Stimulated activated memory B cell treated with anti-CD40 and anti-IgM and Interleukin-4, amounts not matched to agents 10 μg/mL and 1 μg/mL and 100 μg/mL, for 72 hours (primary cell): ENCODE data around the gene RUNDC1.

Source experiments
- ATAC-seq: fragments of 150-1000 bp; cut with Tn5 transposase; 2 replicates; pipeline ENCODE4 v1.10.0; 2021
- H3K27ac Mint-ChIP-seq: one replicate; pipeline ENCODE4 v1.8.0; 2022; ENCODE audit warnings: mild to moderate bottlenecking, mixed read lengths
- H3K27me3 Mint-ChIP-seq: one replicate; pipeline ENCODE4 v1.8.0; 2022; ENCODE audit warnings: mixed read lengths
- H3K36me3 Mint-ChIP-seq: one replicate; pipeline ENCODE4 v1.8.0; 2022; ENCODE audit warnings: mixed read lengths
- H3K4me1 Mint-ChIP-seq: one replicate; pipeline ENCODE4 v1.8.0; 2022; ENCODE audit warnings: mixed read lengths
- H3K4me3 Mint-ChIP-seq: one replicate; pipeline ENCODE4 v1.8.0; 2022; ENCODE audit warnings: mild to moderate bottlenecking, moderate library complexity, mixed read lengths
- H3K9me3 Mint-ChIP-seq: one replicate; pipeline ENCODE4 v1.8.0; 2022; ENCODE audit warnings: mixed read lengths

The RUNDC1 gene

GRCh38 chr17:43006639-43007551 is 26.5 kb downstream of the RUNDC1 start, which contains the start of gene IFI35:
Gene IFI35, plus strand, starts transcription at chr17:43006784. Its CDS starts 164 bp downstream, at chr17:43006948.
- H3K4me3 Mint-ChIP-seq: peak within 1 kb of the TSS; percentile 100
- H3K27me3 Mint-ChIP-seq: no peaks in the 10 kb centered on the region
- H3K9me3 Mint-ChIP-seq: no peaks in the 10 kb centered on the region
- peak; percentile 98 for ATAC-seq
- H3K36me3 Mint-ChIP-seq: peaks cover 22% of the 10 kb centered on the region
- peak within 1 kb of the TSS; percentile 98 for H3K27ac Mint-ChIP-seq
- H3K4me1 Mint-ChIP-seq: peaks cover 19% of the 10 kb centered on the region

- Mint-ChIP-seq H3K27me3 (no peaks in the 10 kb centered on the region), H3K27ac (no peak overlapping the region), H3K4me3 (no peak overlapping the region), H3K4me1 (peaks cover 19% of the 10 kb centered on the region), H3K36me3 (peaks cover 35% of the 10 kb centered on the region), H3K9me3 (no peaks in the 10 kb centered on the region)
- no peak for ATAC-seq
Observed at GRCh38 chr17:43010667-43011308, 30.4 kb downstream of the RUNDC1 start.

GRCh38 chr17:43011728-43012472 is 31.5 kb downstream of the RUNDC1 start:
- peaks cover 11% of the 10 kb centered on the region for H3K4me1 Mint-ChIP-seq
- no peaks in the 10 kb centered on the region for H3K27me3 Mint-ChIP-seq
- H3K4me3 Mint-ChIP-seq: no peak overlapping the region
- no peak for ATAC-seq
- no peak overlapping the region for H3K27ac Mint-ChIP-seq
- H3K9me3 Mint-ChIP-seq: no peaks in the 10 kb centered on the region
- peaks cover 30% of the 10 kb centered on the region for H3K36me3 Mint-ChIP-seq

- peaks cover 10% of the 10 kb centered on the region for H3K4me1 Mint-ChIP-seq
Observed at GRCh38 chr17:43013296-43013695, 32.9 kb downstream of the RUNDC1 start.

GRCh38 chr17:43014020-43014648 is 33.8 kb downstream of the RUNDC1 start:
- no peaks in the 10 kb centered on the region for H3K9me3 Mint-ChIP-seq
- H3K27ac Mint-ChIP-seq: no peak overlapping the region
- peak; percentile 20 for ATAC-seq
- H3K4me1 Mint-ChIP-seq: peaks cover 10% of the 10 kb centered on the region
- H3K4me3 Mint-ChIP-seq: no peak overlapping the region
- H3K36me3 Mint-ChIP-seq: peaks cover 30% of the 10 kb centered on the region
- no peaks in the 10 kb centered on the region for H3K27me3 Mint-ChIP-seq

More at GRCh38 chr17:43013296-43013695, 32.9 kb downstream of the RUNDC1 start:
- no peaks in the 10 kb centered on the region for H3K9me3 Mint-ChIP-seq
- no peaks in the 10 kb centered on the region for H3K27me3 Mint-ChIP-seq
- ATAC-seq: no peak
- H3K27ac Mint-ChIP-seq: peak overlapping the region; percentile 48
- peaks cover 30% of the 10 kb centered on the region for H3K36me3 Mint-ChIP-seq
- H3K4me3 Mint-ChIP-seq: no peak overlapping the region

- H3K4me3 Mint-ChIP-seq: no peak overlapping the region
- H3K36me3 Mint-ChIP-seq: peaks cover 30% of the 10 kb centered on the region
- ATAC-seq: no peak
- peaks cover 16% of the 10 kb centered on the region for H3K4me1 Mint-ChIP-seq
- peak overlapping the region; percentile 44 for H3K27ac Mint-ChIP-seq
- H3K27me3 Mint-ChIP-seq: no peaks in the 10 kb centered on the region
- no peaks in the 10 kb centered on the region for H3K9me3 Mint-ChIP-seq
Observed at GRCh38 chr17:43014649-43015542, 34.5 kb downstream of the RUNDC1 start.

GRCh38 chr17:43015579-43015978 is 35.2 kb downstream of the RUNDC1 start:
- H3K36me3 Mint-ChIP-seq: peaks cover 30% of the 10 kb centered on the region
- peaks cover 11% of the 10 kb centered on the region for H3K4me1 Mint-ChIP-seq
- no peak overlapping the region for H3K4me3 Mint-ChIP-seq
- no peaks in the 10 kb centered on the region for H3K9me3 Mint-ChIP-seq
- no peak for ATAC-seq
- H3K27ac Mint-ChIP-seq: peak overlapping the region; percentile 44
- H3K27me3 Mint-ChIP-seq: no peaks in the 10 kb centered on the region

GRCh38 chr17:43016216-43016615 is 35.9 kb downstream of the RUNDC1 start:
- no peaks in the 10 kb centered on the region for H3K9me3 Mint-ChIP-seq
- no peak overlapping the region for H3K4me3 Mint-ChIP-seq
- H3K27ac Mint-ChIP-seq: no peak overlapping the region
- H3K36me3 Mint-ChIP-seq: peaks cover 30% of the 10 kb centered on the region
- peaks cover 13% of the 10 kb centered on the region for H3K4me1 Mint-ChIP-seq
- ATAC-seq: no peak
- H3K27me3 Mint-ChIP-seq: no peaks in the 10 kb centered on the region

GRCh38 chr17:43018008-43018853 is 37.9 kb downstream of the RUNDC1 start:
- no peak overlapping the region for H3K27ac Mint-ChIP-seq
- H3K4me3 Mint-ChIP-seq: no peak overlapping the region
- ATAC-seq: no peak
- H3K4me1 Mint-ChIP-seq: peaks cover 15% of the 10 kb centered on the region
- no peaks in the 10 kb centered on the region for H3K27me3 Mint-ChIP-seq
- no peaks in the 10 kb centered on the region for H3K9me3 Mint-ChIP-seq
- peaks cover 24% of the 10 kb centered on the region for H3K36me3 Mint-ChIP-seq

GRCh38 chr17:43018932-43019331 is 38.6 kb downstream of the RUNDC1 start:
- Mint-ChIP-seq H3K4me1 (peaks cover 15% of the 10 kb centered on the region), H3K27ac (peak overlapping the region; percentile 18), H3K36me3 (peaks cover 17% of the 10 kb centered on the region), H3K9me3 (no peaks in the 10 kb centered on the region), H3K27me3 (no peaks in the 10 kb centered on the region), H3K4me3 (no peak overlapping the region)
- ATAC-seq: no peak

- no peaks in the 10 kb centered on the region for H3K27me3 Mint-ChIP-seq
- H3K36me3 Mint-ChIP-seq: peaks cover 12% of the 10 kb centered on the region
- no peak for ATAC-seq
- peak overlapping the region; percentile 18 for H3K27ac Mint-ChIP-seq
- H3K9me3 Mint-ChIP-seq: no peaks in the 10 kb centered on the region
- no peak overlapping the region for H3K4me3 Mint-ChIP-seq
- peaks cover 19% of the 10 kb centered on the region for H3K4me1 Mint-ChIP-seq
Observed at GRCh38 chr17:43019418-43019817, 39.1 kb downstream of the RUNDC1 start.

GRCh38 chr17:43020030-43020621 is 39.8 kb downstream of the RUNDC1 start:
- Mint-ChIP-seq H3K9me3 (no peaks in the 10 kb centered on the region), H3K4me1 (peaks cover 26% of the 10 kb centered on the region), H3K4me3 (peak overlapping the region; percentile 89), H3K27ac (peak overlapping the region; percentile 18), H3K36me3 (peaks cover 5% of the 10 kb centered on the region), H3K27me3 (no peaks in the 10 kb centered on the region)
- ATAC-seq: no peak
